Measurements from ENCODE around the gene PRRG2.

PRRG2 gene

GRCh38 chr19:49581007-49581508 lies at the start of gene PRRG2:
PRRG2 (plus strand) TSS chr19:49581316; CDS start chr19:49583220, 1,904 bp downstream.
- ChIA-PET POLR2A (interaction anchor here (0.6 to 1.7 kb wide), 10 partner anchors 11 to 199 kb away, joined by 3 to 11 read pairs (median 4); partner anchors contain the start of genes AP2A1, RRAS and SCAF1), CTCF (interaction anchor here (0.7 to 4.6 kb wide), 9 partner anchors 11 to 373 kb away, joined by 3 to 59 read pairs (median 4); no protein-coding TSS in a partner anchor)
- no peak for DNase-seq (ENCODE audit: extremely low spot score)
- TF ChIP-seq CTCF (IDR thresholded peaks at IDR 0.05; ENCODE audit: control extremely low read depth, extremely low read depth, low read depth, missing control alignments) = no peak

GRCh38 chr19:49533551-49534488 lies 47.3 kb upstream of the PRRG2 start:
- TF ChIP-seq CTCF (IDR thresholded peaks at IDR 0.05; ENCODE audit: control extremely low read depth, extremely low read depth, low read depth, missing control alignments) = peak; percentile 13
- ChIA-PET CTCF (interaction anchor here (0.7 to 4.2 kb wide), 9 partner anchors 9 to 147 kb away, joined by 3 to 31 read pairs (median 4); no protein-coding TSS in a partner anchor), POLR2A (interaction anchor here (0.6 kb wide), 1 partner anchor 16 kb away, joined by 3 read pairs; no protein-coding TSS in a partner anchor)
- DNase-seq (ENCODE audit: extremely low spot score) = peak; percentile 84

- ChIA-PET POLR2A (no interaction called here), CTCF (interaction anchor here (0.7 to 4.2 kb wide), 12 partner anchors 8 to 146 kb away, joined by 3 to 31 read pairs (median 4); no protein-coding TSS in a partner anchor)
- TF ChIP-seq CTCF (IDR thresholded peaks at IDR 0.05; ENCODE audit: control extremely low read depth, extremely low read depth, low read depth, missing control alignments) = no peak
- DNase-seq (ENCODE audit: extremely low spot score) = no peak
These were observed 46.3 kb upstream of the PRRG2 start for GRCh38 chr19:49534632-49535385.

GRCh38 chr19:49536921-49537462 lies 44.1 kb upstream of the PRRG2 start:
- DNase-seq (ENCODE audit: extremely low spot score) = no peak
- POLR2A ChIA-PET = no interaction called here
- no peak for TF ChIP-seq CTCF (IDR thresholded peaks at IDR 0.05; ENCODE audit: control extremely low read depth, extremely low read depth, low read depth, missing control alignments)
- CTCF ChIA-PET = interaction anchor here (1.4 to 4.2 kb wide), 3 partner anchors 10 to 30 kb away, joined by 4 to 31 read pairs (median 16); no protein-coding TSS in a partner anchor

GRCh38 chr19:49538643-49539042 lies 42.5 kb upstream of the PRRG2 start:
- DNase-seq (ENCODE audit: extremely low spot score) = no peak
- POLR2A ChIA-PET = no interaction called here
- TF ChIP-seq CTCF (IDR thresholded peaks at IDR 0.05; ENCODE audit: control extremely low read depth, extremely low read depth, low read depth, missing control alignments) = no peak
- CTCF ChIA-PET = interaction anchor here (0.9 to 1.7 kb wide), 3 partner anchors 8 to 140 kb away, joined by 3 to 8 read pairs (median 4); no protein-coding TSS in a partner anchor
